NCI-H82 treated with DMSO at 0.1 percent for 48 hours (cell line): ENCODE results near the gene FXR2.

Experiments used
- DNase-seq: peaks from one replicate; lab custom pipeline; 2025; ENCODE audit not compliant: unreplicated experiment; lab: John Stamatoyannopoulos, UW

The FXR2 gene

GRCh38 chr17:7573324-7574080 is 41.2 kb downstream of the FXR2 start:
- DNase-seq: peak; percentile 64

GRCh38 chr17:7572588-7573323 is 41.9 kb downstream of the FXR2 start:
- peak; percentile 98 for DNase-seq

GRCh38 chr17:7572338-7572587 is 42.4 kb downstream of the FXR2 start:
- no peak for DNase-seq

DNA sequence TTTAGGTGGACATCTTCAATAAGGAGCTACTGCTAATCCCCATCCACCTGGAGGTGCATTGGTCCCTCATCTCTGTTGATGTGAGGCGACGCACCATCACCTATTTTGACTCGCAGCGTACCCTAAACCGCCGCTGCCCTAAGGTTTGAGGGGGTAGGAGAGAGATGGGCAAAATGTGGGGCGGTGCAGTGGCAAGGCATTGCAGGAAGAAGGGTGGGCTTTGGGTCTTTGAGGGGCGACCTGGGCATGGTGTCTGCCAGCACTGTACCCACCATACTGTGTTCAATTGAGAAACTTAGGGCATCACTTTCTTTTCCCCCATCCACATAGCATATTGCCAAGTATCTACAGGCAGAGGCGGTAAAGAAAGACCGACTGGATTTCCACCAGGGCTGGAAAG is 44.3 kb downstream of the FXR2 start:
- DNase-seq: no peak

DNA sequence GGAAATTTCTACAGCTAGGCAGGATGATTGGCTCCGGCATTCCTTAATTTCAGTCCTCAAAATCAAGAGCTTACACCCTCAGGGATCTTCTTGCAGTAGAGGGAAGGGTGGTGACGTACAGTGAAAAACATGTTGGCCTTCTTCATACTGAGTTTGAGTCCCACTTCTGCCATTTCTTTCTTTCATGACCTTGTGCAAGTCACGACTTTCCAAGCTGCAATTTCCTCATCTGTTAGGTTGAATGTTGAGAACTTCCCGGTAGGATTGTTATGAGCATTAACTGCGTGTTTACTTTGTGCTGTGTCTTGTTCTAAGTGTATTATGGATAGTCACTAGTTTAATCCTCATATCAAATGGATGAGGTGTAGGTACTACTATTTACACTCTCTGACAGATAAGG is 45.1 kb downstream of the FXR2 start:
- DNase-seq: no peak

GRCh38 chr17:7563115-7563869 is 51.4 kb downstream of the FXR2 start:
- DNase-seq: no peak

- no peak for DNase-seq
Observed at GRCh38 chr17:7562208-7562605, 52.5 kb downstream of the FXR2 start.

DNA sequence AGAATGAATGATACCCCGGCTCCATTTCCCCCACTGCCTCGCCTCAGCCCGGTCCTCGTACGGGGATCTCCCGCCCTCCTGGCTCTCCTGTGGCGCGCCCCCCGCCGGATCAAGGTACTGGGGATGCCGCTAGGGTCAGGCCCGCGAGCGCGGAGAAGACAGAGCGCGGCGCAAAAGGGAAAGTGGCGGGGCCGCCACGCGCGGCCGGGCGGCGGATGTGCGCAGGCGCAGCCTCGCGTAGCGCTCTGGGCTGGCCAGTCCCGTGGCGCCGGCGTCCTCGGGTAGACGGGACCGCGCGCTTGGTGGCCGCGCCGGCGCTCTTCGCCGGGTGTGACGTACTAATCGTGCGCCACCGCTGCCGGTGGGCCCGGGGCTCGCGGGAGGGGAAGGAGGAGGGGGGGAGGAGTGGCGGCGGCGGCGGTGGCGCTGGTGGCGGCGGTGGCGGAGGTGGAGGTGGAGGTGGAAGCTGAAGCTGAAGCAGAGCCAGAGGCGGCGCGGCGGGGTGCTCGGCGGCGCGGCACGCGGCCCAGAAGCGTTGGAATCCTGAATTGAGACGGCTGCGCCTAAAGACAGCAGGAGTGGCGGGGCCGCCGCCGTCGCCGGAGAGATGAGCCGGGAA is 53.0 kb downstream of the FXR2 start, which contains the start of gene SENP3:
TSS of gene SENP3 (plus strand) at position 331 of the 619 bp plus-strand sequence. CDS start 1,158 bp downstream, outside the sequence.
- peak; percentile 66 for DNase-seq

GRCh38 chr17:7561028-7561575 is 53.6 kb downstream of the FXR2 start:
- DNase-seq: peak; percentile 86

GRCh38 chr17:7560172-7561027 is 54.3 kb downstream of the FXR2 start:
- peak; percentile 34 for DNase-seq

DNA sequence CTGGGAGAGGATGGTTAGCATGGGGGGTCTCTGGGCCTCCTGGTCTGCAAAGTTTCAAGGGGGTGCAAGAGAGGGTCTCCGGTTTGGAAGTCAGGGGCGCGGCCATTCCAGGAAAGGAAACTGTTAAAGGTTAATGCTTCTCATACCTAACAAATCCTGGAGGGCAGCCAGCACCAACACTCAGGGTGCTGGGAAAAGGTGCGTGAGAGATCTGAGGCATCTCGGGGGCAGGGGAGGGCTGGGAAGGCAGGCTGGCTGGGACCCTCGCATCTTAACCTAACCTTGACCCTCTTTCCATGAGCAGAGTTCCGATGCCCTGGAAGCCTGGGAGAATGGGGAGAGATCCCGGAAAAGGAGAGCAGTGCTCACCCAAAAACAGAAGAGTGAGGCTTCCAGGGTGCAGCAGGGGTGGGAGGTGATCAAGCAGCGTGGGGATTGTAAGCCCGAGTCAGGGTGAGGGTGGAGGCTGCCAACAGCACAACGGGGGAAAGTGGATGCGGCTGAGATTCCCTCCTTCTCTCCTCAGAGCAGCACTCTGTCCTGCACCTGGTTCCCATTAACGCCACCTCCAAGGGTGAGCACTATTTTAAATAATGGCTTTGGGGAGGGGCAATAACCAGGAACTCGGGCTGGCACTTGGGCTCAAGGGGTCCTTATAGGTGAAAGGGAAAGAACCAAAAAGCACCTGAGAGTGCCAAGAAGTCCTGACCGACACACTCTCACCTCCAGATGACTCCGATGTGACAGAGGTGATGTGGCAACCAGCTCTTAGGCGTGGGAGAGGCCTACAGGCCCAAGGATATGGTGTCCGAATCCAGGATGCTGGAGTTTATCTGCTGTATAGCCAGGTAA is 55.2 kb downstream of the FXR2 start:
- DNase-seq: no peak

DNA sequence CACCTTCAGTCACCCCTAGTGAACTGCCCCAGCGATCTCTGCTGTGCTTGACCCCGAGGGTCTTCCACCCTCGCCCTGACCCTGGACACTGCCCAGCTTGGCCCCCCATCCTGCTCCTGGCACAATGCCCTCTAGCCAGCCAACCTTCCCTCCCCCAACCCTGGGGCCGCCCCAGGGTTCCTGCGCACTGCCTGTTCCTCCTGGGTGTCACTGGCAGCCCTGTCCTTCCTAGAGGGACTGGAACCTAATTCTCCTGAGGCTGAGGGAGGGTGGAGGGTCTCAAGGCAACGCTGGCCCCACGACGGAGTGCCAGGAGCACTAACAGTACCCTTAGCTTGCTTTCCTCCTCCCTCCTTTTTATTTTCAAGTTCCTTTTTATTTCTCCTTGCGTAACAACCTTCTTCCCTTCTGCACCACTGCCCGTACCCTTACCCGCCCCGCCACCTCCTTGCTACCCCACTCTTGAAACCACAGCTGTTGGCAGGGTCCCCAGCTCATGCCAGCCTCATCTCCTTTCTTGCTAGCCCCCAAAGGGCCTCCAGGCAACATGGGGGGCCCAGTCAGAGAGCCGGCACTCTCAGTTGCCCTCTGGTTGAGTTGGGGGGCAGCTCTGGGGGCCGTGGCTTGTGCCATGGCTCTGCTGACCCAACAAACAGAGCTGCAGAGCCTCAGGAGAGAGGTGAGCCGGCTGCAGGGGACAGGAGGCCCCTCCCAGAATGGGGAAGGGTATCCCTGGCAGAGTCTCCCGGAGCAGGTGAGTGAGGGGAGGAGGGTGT is 56.0 kb downstream of the FXR2 start, which contains the start of gene TNFSF13:
TSS of gene TNFSF13 (plus strand) at position 207 of the 776 bp plus-strand sequence. CDS start at position 497, 290 bp downstream.
- DNase-seq: no peak

- DNase-seq: no peak
Observed at GRCh38 chr17:7557775-7558543, 56.7 kb downstream of the FXR2 start.

DNA sequence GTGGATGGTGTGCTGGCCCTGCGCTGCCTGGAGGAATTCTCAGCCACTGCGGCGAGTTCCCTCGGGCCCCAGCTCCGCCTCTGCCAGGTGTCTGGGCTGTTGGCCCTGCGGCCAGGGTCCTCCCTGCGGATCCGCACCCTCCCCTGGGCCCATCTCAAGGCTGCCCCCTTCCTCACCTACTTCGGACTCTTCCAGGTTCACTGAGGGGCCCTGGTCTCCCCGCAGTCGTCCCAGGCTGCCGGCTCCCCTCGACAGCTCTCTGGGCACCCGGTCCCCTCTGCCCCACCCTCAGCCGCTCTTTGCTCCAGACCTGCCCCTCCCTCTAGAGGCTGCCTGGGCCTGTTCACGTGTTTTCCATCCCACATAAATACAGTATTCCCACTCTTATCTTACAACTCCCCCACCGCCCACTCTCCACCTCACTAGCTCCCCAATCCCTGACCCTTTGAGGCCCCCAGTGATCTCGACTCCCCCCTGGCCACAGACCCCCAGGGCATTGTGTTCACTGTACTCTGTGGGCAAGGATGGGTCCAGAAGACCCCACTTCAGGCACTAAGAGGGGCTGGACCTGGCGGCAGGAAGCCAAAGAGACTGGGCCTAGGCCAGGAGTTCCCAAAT is 57.4 kb downstream of the FXR2 start:
- DNase-seq: no peak

GRCh38 chr17:7556627-7557026 is 58.1 kb downstream of the FXR2 start:
- no peak for DNase-seq

DNA sequence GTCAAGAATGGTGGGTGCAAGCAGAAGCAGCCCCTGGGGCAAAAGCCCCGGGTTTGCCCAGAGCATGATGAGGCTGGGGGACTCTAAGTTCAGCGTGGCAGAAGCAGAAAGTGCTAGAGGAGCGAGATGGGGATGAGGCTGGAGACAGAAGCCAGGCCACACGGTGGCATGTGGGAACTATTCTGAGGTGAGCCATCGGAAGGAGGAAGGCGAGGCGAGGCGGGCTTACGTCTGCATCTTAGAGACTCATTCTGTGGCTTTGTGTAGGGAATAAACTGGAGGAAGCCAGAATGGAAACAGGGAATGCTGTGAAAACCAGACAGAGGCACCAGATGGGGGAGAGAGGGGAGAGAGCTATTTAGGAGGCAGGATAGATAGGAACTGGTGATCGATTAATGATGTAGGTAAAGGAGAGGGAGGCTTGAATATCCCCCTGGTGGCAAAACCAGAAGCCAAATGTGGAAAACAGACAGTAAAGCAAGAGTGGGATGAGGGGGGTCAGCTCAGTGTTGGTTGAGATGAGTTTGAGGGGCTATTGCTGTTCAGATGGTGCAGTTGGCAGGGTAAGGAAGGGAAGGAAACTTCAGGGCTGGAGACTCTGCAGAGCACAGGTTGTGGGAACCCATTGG is 59.3 kb downstream of the FXR2 start:
- DNase-seq: no peak

GRCh38 chr17:7553356-7553755 is 61.3 kb downstream of the FXR2 start:
- no peak for DNase-seq
